HEK293 (cell line): Measurements from ENCODE around the gene GOSR2.

ENCODE experiments used
- CTCF ChIP-seq: fragments of 450-650 bp; formaldehyde crosslinking; IDR thresholded peaks from 2 replicates; pipeline ENCODE4 v1.5.1; 2016; ENCODE audit warnings: missing biosample characterization, missing genetic modification characterization
- PATZ1 ChIP-seq: fragments of 450-650 bp; formaldehyde crosslinking; IDR thresholded peaks from 2 replicates; pipeline ENCODE4 v1.5.1; 2016; ENCODE audit warnings: missing biosample characterization, missing genetic modification characterization
- TCF7L2 ChIP-seq: IDR thresholded peaks from 2 replicates; pipeline ENCODE4 v1.6.1; 2011; ENCODE audit warnings: low read depth, mild to moderate bottlenecking, inconsistent platforms, low read length, moderate library complexity, borderline replicate concordance
- ZNF146 ChIP-seq: fragments of 450-650 bp; formaldehyde crosslinking; IDR thresholded peaks from 2 replicates; pipeline ENCODE4 v1.5.1; 2016; ENCODE audit warnings: missing biosample characterization, missing genetic modification characterization
- ZNF274 ChIP-seq, 2 experiments: fragments of 200-500 bp in 1 of 2; fragments of 450-650 bp in 1 of 2; sonication (Bioruptor generic) in 1 of 2; formaldehyde crosslinking in 1 of 2; IDR thresholded peaks; 2 replicates each; pipeline versions ENCODE4 v1.5.1 to v1.6.1; 2014 to 2016; ENCODE audit warnings: borderline replicate concordance in 1 of 2, inconsistent platforms in 1 of 2, low read length in 1 of 2, missing biosample characterization in 1 of 2, missing genetic modification characterization in 1 of 2

- no peak for TF ChIP-seq CTCF (tag by site-specific recombination)
- TF ChIP-seq PATZ1 (tag by site-specific recombination), result no peak
- no peak for TF ChIP-seq TCF7L2
- TF ChIP-seq ZNF146 (tag by site-specific recombination), result no peak
- no peak for TF ChIP-seq ZNF274 (IDR thresholded peaks at IDR 0.05; ENCODE audit: low read length)
- TF ChIP-seq ZNF274 (tag by site-specific recombination; IDR thresholded peaks at IDR 0.05; ENCODE audit: borderline replicate concordance), result no peak
Observed at GRCh38 chr17:46974086-46974485, 51.1 kb downstream of the GOSR2 start.
